Smooth muscle cell (in vitro differentiated cells): ENCODE results near the gene LRRC2. TPM values are rescaled to one million over a fixed set of nuclear protein-coding genes. Genes with fewer than 3 reads are reported as not detected.
A peak's percentile ranks its signal among the peaks of the same experiment; 100 is the strongest.

ENCODE experiments used
- DNase-seq: peaks from one replicate; lab custom pipeline; 2025; ENCODE audit not compliant: unreplicated experiment; lab: John Stamatoyannopoulos, UW
- H2AFZ ChIP-seq: fragments of 200-600 bp; sonication (generic); 2 replicates; pipeline ENCODE4 v1.6.0; 2016; ENCODE audit warnings: antibody characterized with exemption, low read depth, mild to moderate bottlenecking
- H3F3A ChIP-seq: fragments of 200-600 bp; sonication (generic); 2 replicates; pipeline ENCODE4 v1.6.0; 2017; ENCODE audit warnings: antibody characterized with exemption, low read depth
- H3K27ac ChIP-seq: fragments of 200-600 bp; sonication (generic); 2 replicates; pipeline ENCODE4 v1.5.1; 2016; ENCODE audit warnings: low read depth, mild to moderate bottlenecking
- H3K27me3 ChIP-seq: fragments of 200-600 bp; sonication (generic); 2 replicates; pipeline ENCODE4 v1.6.1; 2016; ENCODE audit warnings: low read depth, mild to moderate bottlenecking
- H3K36me3 ChIP-seq: fragments of 200-600 bp; sonication (generic); 2 replicates; pipeline ENCODE4 v1.5.1; 2016; ENCODE audit warnings: low read depth
- H3K4me1 ChIP-seq: fragments of 200-600 bp; sonication (generic); 2 replicates; pipeline ENCODE4 v1.5.1; 2016; ENCODE audit warnings: low read depth
- H3K4me2 ChIP-seq: fragments of 200-600 bp; sonication (generic); 2 replicates; pipeline ENCODE4 v1.6.0; 2016; ENCODE audit warnings: mild to moderate bottlenecking
- H3K4me3 ChIP-seq: fragments of 200-600 bp; sonication (generic); 2 replicates; pipeline ENCODE4 v1.5.1; 2016; ENCODE audit warnings: mild to moderate bottlenecking
- H3K79me2 ChIP-seq: fragments of 200-600 bp; sonication (generic); 2 replicates; pipeline ENCODE4 v1.6.0; 2016; ENCODE audit warnings: low read depth, mild to moderate bottlenecking
- H3K9ac ChIP-seq: fragments of 200-600 bp; sonication (generic); 2 replicates; pipeline ENCODE4 v1.6.0; 2016; ENCODE audit warnings: low read depth
- H3K9me3 ChIP-seq: fragments of 200-600 bp; sonication (generic); replicated peaks from 2 replicates; pipeline ENCODE4 v1.5.1; 2016; ENCODE audit warnings: low read depth
- H4K20me1 ChIP-seq: fragments of 200-600 bp; sonication (generic); 2 replicates; pipeline ENCODE4 v1.6.0; 2016; ENCODE audit warnings: low read depth
- WGBS: methylation state at CpG from one replicate; pipeline ENCODE4 v1.1.7; 2016; ENCODE audit warnings: low lambda C conversion rate; 5-methylcytosine and 5-hydroxymethylcytosine counted together
- polyA plus RNA-seq: library from polyadenylated mRNA; unstranded; fragments of >200 nt; fragmentation: Nextera tagmentation; extraction: Ambion mirVana; gene quantifications from 2 replicates; pipeline ENCODE4 v1.2.1, GENCODE V29; 2016
- total RNA-seq: library from RNA; depleted of rRNA; stranded (reverse); fragments of >200 nt; gene quantifications from 2 replicates; pipeline ENCODE4 v1.2.3, GENCODE V29; 2014
- TF ChIP-seq, protein P1 (sequence below): fragments of 200-600 bp; sonication (generic); IDR thresholded peaks from 2 replicates; pipeline ENCODE4 v1.5.1; 2017; ENCODE audit warnings: borderline replicate concordance, mild to moderate bottlenecking, antibody characterized with exemption; ENCODE audit not compliant: insufficient read depth, poor library complexity, severe bottlenecking

LRRC2 gene
- total and polyA plus RNA-seq, 2 experiments from 2014 or later = 2.0 to 2.7 TPM

- Histone ChIP-seq H3K4me2 (peak overlapping the region; percentile 3), H3K36me3 (no peaks in the 10 kb centered on the region), H3K27ac (peak overlapping the region; percentile 5), H3F3A (no peaks in the 10 kb centered on the region), H3K9me3 (no peaks in the 10 kb centered on the region), H4K20me1 (no peaks in the 10 kb centered on the region), H3K4me3 (no peak overlapping the region), H2AFZ (no peak overlapping the region), H3K9ac (no peak overlapping the region), H3K79me2 (no peaks in the 10 kb centered on the region), H3K27me3 (no peaks in the 10 kb centered on the region), H3K4me1 (no peaks in the 10 kb centered on the region)
- 44% methylated on average over 4 of the region's 4 CpGs for WGBS
- TF ChIP-seq, protein P1, sequence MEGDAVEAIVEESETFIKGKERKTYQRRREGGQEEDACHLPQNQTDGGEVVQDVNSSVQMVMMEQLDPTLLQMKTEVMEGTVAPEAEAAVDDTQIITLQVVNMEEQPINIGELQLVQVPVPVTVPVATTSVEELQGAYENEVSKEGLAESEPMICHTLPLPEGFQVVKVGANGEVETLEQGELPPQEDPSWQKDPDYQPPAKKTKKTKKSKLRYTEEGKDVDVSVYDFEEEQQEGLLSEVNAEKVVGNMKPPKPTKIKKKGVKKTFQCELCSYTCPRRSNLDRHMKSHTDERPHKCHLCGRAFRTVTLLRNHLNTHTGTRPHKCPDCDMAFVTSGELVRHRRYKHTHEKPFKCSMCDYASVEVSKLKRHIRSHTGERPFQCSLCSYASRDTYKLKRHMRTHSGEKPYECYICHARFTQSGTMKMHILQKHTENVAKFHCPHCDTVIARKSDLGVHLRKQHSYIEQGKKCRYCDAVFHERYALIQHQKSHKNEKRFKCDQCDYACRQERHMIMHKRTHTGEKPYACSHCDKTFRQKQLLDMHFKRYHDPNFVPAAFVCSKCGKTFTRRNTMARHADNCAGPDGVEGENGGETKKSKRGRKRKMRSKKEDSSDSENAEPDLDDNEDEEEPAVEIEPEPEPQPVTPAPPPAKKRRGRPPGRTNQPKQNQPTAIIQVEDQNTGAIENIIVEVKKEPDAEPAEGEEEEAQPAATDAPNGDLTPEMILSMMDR = no peak
- no peak for DNase-seq
These were observed 57.1 kb downstream of the LRRC2 start for GRCh38 chr3:46508850-46509591.

DNA sequence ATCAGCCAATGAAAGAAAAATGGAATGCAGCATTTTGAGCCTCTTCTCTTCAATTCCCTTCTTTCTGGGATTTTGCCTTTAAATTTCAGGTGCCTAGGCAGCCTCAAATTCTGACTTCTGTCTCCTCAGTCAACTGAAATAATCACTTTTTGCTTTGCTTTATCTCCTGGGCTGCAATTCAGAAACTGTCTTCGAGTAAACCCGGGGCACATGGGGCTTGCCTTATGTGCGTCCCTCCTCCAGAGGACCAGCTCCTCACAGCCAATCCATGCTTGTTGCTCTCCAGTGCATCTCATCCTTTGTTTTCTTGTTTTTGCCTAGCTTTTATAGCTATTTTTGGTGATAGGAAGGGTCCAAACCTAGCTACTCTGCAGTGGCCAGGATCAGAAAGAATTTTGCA lies 59.6 kb downstream of the LRRC2 start:
- WGBS = 94% methylated on average over 3 of the region's 3 CpGs
- Histone ChIP-seq H3K4me3 (no peak overlapping the region), H3K36me3 (no peaks in the 10 kb centered on the region), H3K9ac (no peak overlapping the region), H3K4me2 (no peak overlapping the region), H4K20me1 (no peaks in the 10 kb centered on the region), H3F3A (no peaks in the 10 kb centered on the region), H3K4me1 (no peaks in the 10 kb centered on the region), H3K27ac (no peak overlapping the region), H3K27me3 (no peaks in the 10 kb centered on the region), H3K79me2 (no peaks in the 10 kb centered on the region), H2AFZ (no peak overlapping the region), H3K9me3 (no peaks in the 10 kb centered on the region)
- no peak for DNase-seq
- TF ChIP-seq, protein P1 = no peak

- Histone ChIP-seq H3K36me3 (no peaks in the 10 kb centered on the region), H3K27ac (no peak overlapping the region), H3K9ac (no peak overlapping the region), H3K4me3 (no peak overlapping the region), H3K9me3 (no peaks in the 10 kb centered on the region), H3F3A (no peaks in the 10 kb centered on the region), H3K27me3 (no peaks in the 10 kb centered on the region), H3K4me2 (no peak overlapping the region), H3K4me1 (peaks cover 3% of the 10 kb centered on the region), H3K79me2 (no peaks in the 10 kb centered on the region), H4K20me1 (no peaks in the 10 kb centered on the region), H2AFZ (no peak overlapping the region)
- DNase-seq = no peak
- TF ChIP-seq, protein P1 = no peak
- 85% methylated on average over 10 of the region's 10 CpGs for WGBS
These were observed 60.1 kb downstream of the LRRC2 start for GRCh38 chr3:46505953-46506352.

GRCh38 chr3:46504789-46505188 lies 61.3 kb downstream of the LRRC2 start:
- H3K79me2 ChIP-seq = no peaks in the 10 kb centered on the region
- peaks cover 8% of the 10 kb centered on the region for H3K4me1 ChIP-seq
- no peaks in the 10 kb centered on the region for H3K27me3 ChIP-seq
- no peak overlapping the region for H3K4me2 ChIP-seq
- H3K9ac ChIP-seq = no peak overlapping the region
- H3K4me3 ChIP-seq = no peak overlapping the region
- DNase-seq = no peak
- TF ChIP-seq, protein P1 = no peak
- H3F3A ChIP-seq = no peaks in the 10 kb centered on the region
- H4K20me1 ChIP-seq = no peaks in the 10 kb centered on the region
- H3K27ac ChIP-seq = no peak overlapping the region
- no peak overlapping the region for H2AFZ ChIP-seq
- 83% methylated on average over 5 of the region's 5 CpGs for WGBS
- no peaks in the 10 kb centered on the region for H3K9me3 ChIP-seq
- no peaks in the 10 kb centered on the region for H3K36me3 ChIP-seq
